ENCODE measurements around the gene AACS.
A peak's percentile ranks its signal among the peaks of the same experiment; 100 is the strongest.

- no peak for TF ChIP-seq CTCF (IDR thresholded peaks at IDR 0.05; ENCODE audit: low read depth, low read length, poor library complexity, severe bottlenecking)
- TF ChIP-seq EZH2phosphoT487 (IDR thresholded peaks at IDR 0.05; ENCODE audit: borderline replicate concordance, low read length), result peak; percentile 18; the same call in 1 of the 2 replicates
These were observed 122.8 kb downstream of the AACS start for GRCh38 chr12:125187780-125188741.

All from DOHH2 (cell line).